KMS-11 (cell line): ENCODE results near the gene BRPF1.

Source experiments
- H2AFZ ChIP-seq: fragments of 200-600 bp; sonication (generic); 2 replicates; pipeline ENCODE4 v1.6.1; 2016; ENCODE audit warnings: antibody characterized with exemption, mixed run types, low read depth
- H3K27ac ChIP-seq: fragments of 200-600 bp; sonication (generic); 2 replicates; pipeline ENCODE4 v1.6.1; 2016; ENCODE audit warnings: mild to moderate bottlenecking, mixed run types
- H3K27me3 ChIP-seq: fragments of 200-600 bp; sonication (generic); 2 replicates; pipeline ENCODE4 v1.6.1; 2017; ENCODE audit warnings: mild to moderate bottlenecking, low read depth, mixed run types, moderate library complexity; ENCODE audit not compliant: insufficient read depth
- H3K36me3 ChIP-seq: fragments of 200-600 bp; sonication (generic); 2 replicates; pipeline ENCODE4 v1.6.1; 2017; ENCODE audit warnings: mild to moderate bottlenecking, mixed run types; ENCODE audit not compliant: insufficient read depth
- H3K4me1 ChIP-seq: fragments of 200-600 bp; sonication (generic); 2 replicates; pipeline ENCODE4 v1.6.1; 2016; ENCODE audit warnings: mild to moderate bottlenecking, low read depth, mixed run types; ENCODE audit not compliant: poor library complexity, severe bottlenecking
- H3K4me2 ChIP-seq: fragments of 200-600 bp; sonication (generic); 2 replicates; pipeline ENCODE4 v1.7.0; 2016; ENCODE audit warnings: mild to moderate bottlenecking, mixed run types
- H3K4me3 ChIP-seq: fragments of 200-600 bp; sonication (generic); IDR thresholded peaks from 2 replicates; pipeline ENCODE4 v1.6.1; 2017; ENCODE audit warnings: low read depth, low read length, mixed read lengths; ENCODE audit not compliant: insufficient read depth
- H3K79me2 ChIP-seq: fragments of 200-600 bp; sonication (generic); 2 replicates; pipeline ENCODE4 v1.6.1; 2016; ENCODE audit warnings: low read depth, mixed run types; ENCODE audit not compliant: insufficient read depth
- H3K9ac ChIP-seq: fragments of 200-600 bp; sonication (generic); 2 replicates; pipeline ENCODE4 v1.6.1; 2016; ENCODE audit warnings: mild to moderate bottlenecking, mixed run types
- H4K20me1 ChIP-seq: fragments of 200-600 bp; sonication (generic); 2 replicates; pipeline ENCODE4 v1.6.1; 2016; ENCODE audit warnings: mild to moderate bottlenecking, mixed run types; ENCODE audit not compliant: insufficient read depth
- CTCF ChIP-seq: fragments of 200-600 bp; sonication (generic); conservative IDR thresholded peaks from 2 replicates; pipeline ENCODE4 v1.6.1; 2017; ENCODE audit warnings: low read depth, mild to moderate bottlenecking, antibody characterized with exemption, low read length, moderate library complexity, mixed read lengths

The BRPF1 gene

DNA sequence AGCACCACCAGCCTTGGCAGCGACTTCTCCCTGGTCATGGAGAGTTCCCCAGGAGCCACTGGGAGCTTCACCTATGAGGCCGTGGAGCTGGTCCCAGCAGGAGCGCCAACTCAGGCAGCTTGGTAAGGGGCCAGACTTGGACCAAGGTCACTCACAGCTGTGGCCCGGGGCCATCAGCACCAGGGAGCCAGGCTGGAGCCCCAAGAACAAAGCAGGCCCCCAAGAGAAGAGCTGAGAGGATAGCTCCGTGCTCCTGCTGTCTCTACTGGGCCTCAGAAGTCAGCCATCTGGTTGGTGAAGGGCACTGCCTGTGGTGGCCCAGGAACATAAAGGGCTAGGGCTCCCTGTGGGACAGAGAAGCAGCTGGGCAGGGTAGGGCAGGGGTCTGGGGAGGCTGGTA lies 42.6 kb upstream of the BRPF1 start:
- no peaks in the 10 kb centered on the region for H3K27me3 ChIP-seq
- H3K9ac ChIP-seq = no peak overlapping the region
- no peak for TF ChIP-seq CTCF
- H3K4me1 ChIP-seq = no peaks in the 10 kb centered on the region
- H3K79me2 ChIP-seq = no peaks in the 10 kb centered on the region
- no peaks in the 10 kb centered on the region for H3K36me3 ChIP-seq
- H2AFZ ChIP-seq = no peak overlapping the region
- no peak overlapping the region for H3K4me3 ChIP-seq
- H3K27ac ChIP-seq = no peak overlapping the region
- H3K4me2 ChIP-seq = no peak overlapping the region
- H4K20me1 ChIP-seq = no peaks in the 10 kb centered on the region

DNA sequence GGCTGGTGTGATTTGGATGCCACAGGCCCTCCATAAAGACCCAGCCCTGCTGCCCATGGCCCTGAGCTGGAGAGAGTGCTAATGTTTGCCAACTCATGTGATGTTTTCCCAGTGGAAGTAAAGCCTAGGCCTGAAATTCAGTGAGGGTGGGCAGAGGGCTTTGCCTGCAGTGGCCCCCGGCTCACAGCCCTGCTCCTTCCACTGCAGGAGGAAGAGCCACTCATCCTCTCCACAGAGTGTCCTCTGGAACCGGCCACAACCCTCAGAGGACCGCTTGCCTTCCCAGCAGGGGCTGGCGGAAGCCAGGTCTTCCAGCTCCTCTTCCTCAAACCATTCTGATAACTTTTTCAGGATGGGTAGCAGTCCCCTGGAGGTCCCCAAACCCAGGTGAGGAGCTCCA lies 41.8 kb upstream of the BRPF1 start:
- no peaks in the 10 kb centered on the region for H3K36me3 ChIP-seq
- no peak for TF ChIP-seq CTCF
- H3K4me3 ChIP-seq = no peak overlapping the region
- no peak overlapping the region for H3K4me2 ChIP-seq
- H2AFZ ChIP-seq = no peak overlapping the region
- H3K27me3 ChIP-seq = no peaks in the 10 kb centered on the region
- H4K20me1 ChIP-seq = no peaks in the 10 kb centered on the region
- no peak overlapping the region for H3K9ac ChIP-seq
- H3K27ac ChIP-seq = no peak overlapping the region
- no peaks in the 10 kb centered on the region for H3K79me2 ChIP-seq
- H3K4me1 ChIP-seq = no peaks in the 10 kb centered on the region

DNA sequence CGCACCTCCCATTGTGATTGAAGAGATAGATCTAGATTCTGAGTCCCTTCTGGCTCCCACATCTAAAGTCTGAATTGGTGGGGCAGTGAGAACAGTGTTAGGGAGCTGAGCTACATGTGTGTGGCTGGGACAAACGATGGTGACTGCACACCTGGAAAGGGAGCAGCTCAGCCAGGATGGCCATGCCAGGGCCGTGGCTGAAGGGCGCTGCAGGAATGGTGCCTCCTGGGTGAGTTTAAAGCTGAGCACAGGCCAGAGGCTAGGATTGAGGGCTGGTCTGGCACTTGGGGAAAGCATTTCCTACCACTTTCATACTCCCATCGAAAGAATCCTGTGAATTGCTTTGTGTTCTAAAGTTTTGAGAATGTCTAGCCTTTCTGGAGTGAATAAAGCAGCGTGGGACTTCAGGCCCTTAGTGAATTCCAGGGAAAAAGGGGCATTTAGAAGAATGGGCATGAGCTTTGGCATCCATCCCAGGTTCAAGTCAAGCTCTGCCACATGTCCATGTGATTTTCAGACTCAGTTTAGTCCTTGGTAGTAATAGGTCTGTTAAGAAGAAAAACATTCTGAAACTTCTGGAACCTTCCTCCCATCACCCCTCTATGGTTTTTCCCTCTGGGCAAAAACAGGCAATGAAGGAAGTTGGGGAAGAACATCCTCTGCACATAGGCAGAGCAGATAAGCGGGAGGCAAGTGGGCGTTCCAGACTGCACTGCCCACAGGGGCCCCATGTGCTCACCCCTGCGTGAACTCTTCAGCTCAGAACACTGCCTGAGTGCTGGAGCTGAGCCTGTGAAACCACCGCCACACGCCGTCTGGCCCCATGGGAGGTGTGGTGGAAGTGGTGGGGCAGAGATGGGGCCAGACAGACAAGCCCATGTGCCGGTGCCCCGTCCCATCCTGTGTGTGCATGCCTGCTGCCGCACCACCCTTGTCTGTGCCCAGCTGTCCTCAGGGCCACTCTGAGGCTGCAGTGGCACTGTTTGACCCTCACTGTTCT lies 40.8 kb upstream of the BRPF1 start:
- H3K4me2 ChIP-seq = no peak overlapping the region
- TF ChIP-seq CTCF = no peak
- no peak overlapping the region for H2AFZ ChIP-seq
- no peak overlapping the region for H3K9ac ChIP-seq
- H4K20me1 ChIP-seq = no peaks in the 10 kb centered on the region
- H3K27me3 ChIP-seq = no peaks in the 10 kb centered on the region
- no peaks in the 10 kb centered on the region for H3K36me3 ChIP-seq
- no peaks in the 10 kb centered on the region for H3K79me2 ChIP-seq
- no peaks in the 10 kb centered on the region for H3K4me1 ChIP-seq
- H3K4me3 ChIP-seq = no peak overlapping the region
- H3K27ac ChIP-seq = no peak overlapping the region

- no peak overlapping the region for H3K4me2 ChIP-seq
- H3K4me1 ChIP-seq = no peaks in the 10 kb centered on the region
- no peak overlapping the region for H3K4me3 ChIP-seq
- H3K9ac ChIP-seq = no peak overlapping the region
- H3K36me3 ChIP-seq = no peaks in the 10 kb centered on the region
- H3K27me3 ChIP-seq = no peaks in the 10 kb centered on the region
- no peak for TF ChIP-seq CTCF
- H3K27ac ChIP-seq = no peak overlapping the region
- H3K79me2 ChIP-seq = no peaks in the 10 kb centered on the region
- H2AFZ ChIP-seq = no peak overlapping the region
- H4K20me1 ChIP-seq = no peaks in the 10 kb centered on the region
Observed at GRCh38 chr3:9691636-9692035, 39.9 kb upstream of the BRPF1 start.
